GM12891 (cell line): Measurements from ENCODE around the gene EVA1A.

Experiments
- PAX5 ChIP-seq: IDR thresholded peaks from 2 replicates; pipeline ENCODE4 v1.6.1; 2011; ENCODE audit warnings: low read length, moderate library complexity, mild to moderate bottlenecking; ENCODE audit not compliant: insufficient read depth, severe bottlenecking
- POLR2A ChIP-seq: IDR thresholded peaks from 2 replicates; pipeline ENCODE4 v1.6.1; 2011; ENCODE audit warnings: low read depth, low read length, control low read depth
- POLR2AphosphoS5 ChIP-seq: IDR thresholded peaks from 2 replicates; pipeline ENCODE4 v1.6.1; 2011; ENCODE audit warnings: low read depth, low read length, control low read depth
- TAF1 ChIP-seq: IDR thresholded peaks from 2 replicates; pipeline ENCODE4 v1.6.1; 2011; ENCODE audit warnings: low read depth, low read length, control low read depth

DNA sequence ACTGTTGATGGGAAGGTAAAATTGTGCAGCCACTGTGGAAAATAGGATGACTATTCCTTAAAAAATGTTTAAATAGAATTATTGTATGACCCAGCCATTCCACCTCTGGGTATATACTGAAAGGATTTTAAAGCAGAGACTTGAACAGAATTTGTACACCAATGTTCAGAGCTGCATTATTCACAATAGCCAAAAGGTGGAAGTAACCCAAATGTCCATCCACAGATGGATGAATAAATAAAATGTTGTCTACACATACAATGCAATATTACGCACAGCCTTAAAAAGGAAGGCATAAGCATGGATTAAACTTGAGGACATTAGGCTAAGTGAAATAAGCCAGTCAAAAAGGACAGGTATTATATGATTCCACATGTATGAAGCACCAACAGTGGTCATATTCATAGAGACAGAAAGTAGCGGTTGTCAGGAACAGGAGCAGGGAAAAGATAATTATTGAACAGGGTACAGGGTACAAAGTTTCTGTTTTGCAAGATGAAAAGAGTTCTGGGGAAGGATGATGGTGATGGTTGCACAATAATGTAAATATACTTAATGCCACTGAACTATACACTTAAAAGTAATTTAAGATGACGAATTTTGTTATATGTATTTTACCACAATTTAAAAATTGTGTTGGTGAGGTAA is 39.4 kb downstream of the EVA1A start:
- TF ChIP-seq POLR2A (no peak), POLR2AphosphoS5 (no peak), TAF1 (no peak), PAX5 (no peak)
